ENCODE results near the gene BNIP1. TPM values are rescaled to one million over a fixed set of nuclear protein-coding genes. Genes with fewer than 3 reads are reported as not detected.

BNIP1 gene
- polyA plus RNA-seq, 1 donor, result 14.2 TPM

GRCh38 chr5:173211284-173211683 lies 67.0 kb downstream of the BNIP1 start:
- no peak for DNase-seq

GRCh38 chr5:173213236-173213933 lies 69.1 kb downstream of the BNIP1 start:
- DNase-seq, result no peak

Other genes with a start within 250 kb of the BNIP1 start
- gene RPL26L1, start 185.1 kb upstream of the BNIP1 start, polyA plus RNA-seq (ENCODE audit: insufficient read length), result 56.8 TPM
- gene ATP6V0E1, start 160.8 kb upstream of the BNIP1 start, polyA plus RNA-seq (ENCODE audit: insufficient read length), result 205 TPM
- 21.8 TPM for gene CREBRF, start 88.2 kb upstream of the BNIP1 start, polyA plus RNA-seq (ENCODE audit: insufficient read length)
- gene NKX2-5, start 90.7 kb downstream of the BNIP1 start, polyA plus RNA-seq (ENCODE audit: insufficient read length), result not detected
- gene STC2, start 183.9 kb downstream of the BNIP1 start, polyA plus RNA-seq (ENCODE audit: insufficient read length), result 1.8 TPM

Measured in left kidney (tissue), 2 donors.